ENCODE results near the gene RSAD2. TPM values are rescaled to one million over a fixed set of nuclear protein-coding genes. Genes with fewer than 3 reads are reported as not detected.

Gene RSAD2
- total RNA-seq, 1 donor from 2014 or later, result 0.53 TPM

GRCh38 chr2:6864923-6865345 lies 12.6 kb upstream of the RSAD2 start:
- TF ChIP-seq CTCF (IDR thresholded peaks at IDR 0.05; ENCODE audit: insufficient read depth, low read length, severe bottlenecking), result no peak
- no peaks in the 10 kb centered on the region for H3K36me3 ChIP-seq (ENCODE audit: control insufficient read depth, insufficient read depth, low read length)
- H3K4me3 ChIP-seq (ENCODE audit: low read depth, low read length), result no peak overlapping the region
- no peak for FAIRE-seq
- H3K27me3 ChIP-seq (ENCODE audit: control insufficient read depth, insufficient read depth, low read length), result no peaks in the 10 kb centered on the region
- no peak for DNase-seq (ENCODE audit: low read depth)

GRCh38 chr2:6865346-6866274 lies 12.0 kb upstream of the RSAD2 start, which contains the start of gene CMPK2:
TSS of gene CMPK2 (minus strand) at chr2:6865907. CDS start at chr2:6865696, 211 bp downstream.
- H3K4me3 ChIP-seq (ENCODE audit: low read depth, low read length), result peak within 1 kb of the TSS; percentile 46
- no peaks in the 10 kb centered on the region for H3K27me3 ChIP-seq (ENCODE audit: control insufficient read depth, insufficient read depth, low read length)
- H3K36me3 ChIP-seq (ENCODE audit: control insufficient read depth, insufficient read depth, low read length), result no peaks in the 10 kb centered on the region
- no peak for TF ChIP-seq CTCF (IDR thresholded peaks at IDR 0.05; ENCODE audit: insufficient read depth, low read length, severe bottlenecking)
- DNase-seq (ENCODE audit: low read depth), result no peak
- FAIRE-seq, result no peak

GRCh38 chr2:6866275-6866671 lies 11.3 kb upstream of the RSAD2 start:
- peak; percentile 54 for TF ChIP-seq CTCF (IDR thresholded peaks at IDR 0.05; ENCODE audit: insufficient read depth, low read length, severe bottlenecking)
- DNase-seq (ENCODE audit: low read depth), result peak; percentile 28
- peak; percentile 23 for FAIRE-seq
- peak overlapping the region; percentile 46 for H3K4me3 ChIP-seq (ENCODE audit: low read depth, low read length)
- no peaks in the 10 kb centered on the region for H3K36me3 ChIP-seq (ENCODE audit: control insufficient read depth, insufficient read depth, low read length)
- no peaks in the 10 kb centered on the region for H3K27me3 ChIP-seq (ENCODE audit: control insufficient read depth, insufficient read depth, low read length)

- no peak for TF ChIP-seq CTCF (IDR thresholded peaks at IDR 0.05; ENCODE audit: insufficient read depth, low read length, severe bottlenecking)
- DNase-seq (ENCODE audit: low read depth) (no peak), FAIRE-seq (no peak)
- Histone ChIP-seq H3K4me3 (ENCODE audit: low read depth, low read length) (no peak overlapping the region), H3K27me3 (ENCODE audit: control insufficient read depth, insufficient read depth, low read length) (no peaks in the 10 kb centered on the region), H3K36me3 (ENCODE audit: control insufficient read depth, insufficient read depth, low read length) (no peaks in the 10 kb centered on the region)
These were observed 10.6 kb upstream of the RSAD2 start for GRCh38 chr2:6866982-6867381.

GRCh38 chr2:6872394-6872793 lies 5.2 kb upstream of the RSAD2 start:
- FAIRE-seq, result no peak
- TF ChIP-seq CTCF (IDR thresholded peaks at IDR 0.05; ENCODE audit: insufficient read depth, low read length, severe bottlenecking), result no peak

More at GRCh38 chr2:6872394-6872793, 5.2 kb upstream of the RSAD2 start:
- no peak overlapping the region for H3K4me3 ChIP-seq (ENCODE audit: low read depth, low read length)
- DNase-seq (ENCODE audit: low read depth), result no peak
- no peaks in the 10 kb centered on the region for H3K36me3 ChIP-seq (ENCODE audit: control insufficient read depth, insufficient read depth, low read length)
- no peaks in the 10 kb centered on the region for H3K27me3 ChIP-seq (ENCODE audit: control insufficient read depth, insufficient read depth, low read length)

Data from bronchial epithelial cell (primary cell).